Ascending aorta (tissue), 2 donors: Measurements from ENCODE around the gene DYNC1I1. TPM values are rescaled to one million over a fixed set of nuclear protein-coding genes. Genes with fewer than 3 reads are reported as not detected.

Experiments used
- DNase-seq, 2 donors: peaks; one replicate each; pipeline ENCODE4 v3.0.0-alpha.2; 2019; ENCODE audit warnings: low spot score in 2 of 2
- H3K27ac ChIP-seq, 2 donors: fragments of 200-600 bp; sonication (generic); one replicate each; pipeline ENCODE4 v1.5.1; 2016 to 2017; ENCODE audit warnings: mild to moderate bottlenecking in 1 of 2
- H3K27me3 ChIP-seq: fragments of 200-600 bp; sonication (generic); one replicate; pipeline ENCODE4 v1.5.1; 2017
- H3K36me3 ChIP-seq, 2 donors: fragments of 200-600 bp; sonication (generic); one replicate each; pipeline ENCODE4 v1.5.1; 2016
- H3K4me1 ChIP-seq, 2 donors: fragments of 200-600 bp; sonication (generic); one replicate each; pipeline ENCODE4 v1.5.1; 2016 to 2017; ENCODE audit warnings: mild to moderate bottlenecking in 1 of 2
- H3K4me3 ChIP-seq, 2 donors: fragments of 200-600 bp; sonication (generic); one replicate each; pipeline ENCODE4 v1.5.1; 2016 to 2017; ENCODE audit warnings: mild to moderate bottlenecking in 1 of 2
- H3K9me3 ChIP-seq, 2 donors: fragments of 200-600 bp; sonication (generic); one replicate each; pipeline ENCODE4 v1.5.1; 2016
- intact Hi-C: fragments of 100-400 bp; cut with DNase I; formaldehyde crosslinking; loops from one replicate; pipeline ENCODE4 v1.15.1; 2023
- total RNA-seq: library from RNA; depleted of rRNA; stranded (reverse); fragments of >200 nt; gene quantifications from one replicate; pipeline ENCODE4 v1.1.0, GENCODE V29; 2016
- TF ChIP-seq, protein P1 (sequence below), 3 experiments: fragments of 200-600 bp in 2 of 3; fragments of 450-650 bp in 1 of 3; sonication (generic) in 2 of 3; IDR thresholded peaks; one replicate each; pipeline ENCODE4 v1.5.1; 2016 to 2019; ENCODE audit warnings: antibody characterized with exemption in 3 of 3, mild to moderate bottlenecking in 1 of 3, moderate library complexity in 1 of 3

Gene DYNC1I1
- total RNA-seq, 1 donor from 2014 or later = 13.2 TPM

DNA sequence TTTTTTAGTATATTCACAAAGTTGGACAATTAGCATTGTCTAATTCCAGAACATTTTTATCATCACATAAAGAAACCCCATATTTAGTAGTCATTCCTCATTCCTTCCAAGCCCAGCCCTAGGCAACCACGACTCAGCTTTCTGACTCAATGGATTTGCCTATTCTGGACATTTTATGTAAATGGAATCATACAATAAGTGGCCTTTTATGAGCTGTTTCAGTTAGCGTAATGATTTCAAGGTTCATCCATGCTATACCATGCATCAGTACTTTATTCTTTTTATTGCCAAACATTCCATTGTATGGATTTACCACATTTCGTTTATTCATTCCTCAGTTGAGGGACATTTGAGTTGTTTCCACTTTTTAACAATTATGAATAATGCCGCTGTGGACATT lies 249.2 kb downstream of the DYNC1I1 start:
- intact Hi-C loops = no loop called here
- Histone ChIP-seq H3K9me3 (no peaks in the 10 kb centered on the region), H3K4me3 (no peak overlapping the region), H3K27ac (no peak overlapping the region), H3K36me3 (no peaks in the 10 kb centered on the region), H3K27me3 (no peaks in the 10 kb centered on the region), H3K4me1 (no peaks in the 10 kb centered on the region)
- TF ChIP-seq, protein P1, sequence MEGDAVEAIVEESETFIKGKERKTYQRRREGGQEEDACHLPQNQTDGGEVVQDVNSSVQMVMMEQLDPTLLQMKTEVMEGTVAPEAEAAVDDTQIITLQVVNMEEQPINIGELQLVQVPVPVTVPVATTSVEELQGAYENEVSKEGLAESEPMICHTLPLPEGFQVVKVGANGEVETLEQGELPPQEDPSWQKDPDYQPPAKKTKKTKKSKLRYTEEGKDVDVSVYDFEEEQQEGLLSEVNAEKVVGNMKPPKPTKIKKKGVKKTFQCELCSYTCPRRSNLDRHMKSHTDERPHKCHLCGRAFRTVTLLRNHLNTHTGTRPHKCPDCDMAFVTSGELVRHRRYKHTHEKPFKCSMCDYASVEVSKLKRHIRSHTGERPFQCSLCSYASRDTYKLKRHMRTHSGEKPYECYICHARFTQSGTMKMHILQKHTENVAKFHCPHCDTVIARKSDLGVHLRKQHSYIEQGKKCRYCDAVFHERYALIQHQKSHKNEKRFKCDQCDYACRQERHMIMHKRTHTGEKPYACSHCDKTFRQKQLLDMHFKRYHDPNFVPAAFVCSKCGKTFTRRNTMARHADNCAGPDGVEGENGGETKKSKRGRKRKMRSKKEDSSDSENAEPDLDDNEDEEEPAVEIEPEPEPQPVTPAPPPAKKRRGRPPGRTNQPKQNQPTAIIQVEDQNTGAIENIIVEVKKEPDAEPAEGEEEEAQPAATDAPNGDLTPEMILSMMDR (IDR thresholded peaks at IDR 0.05) = no peak
- DNase-seq = no peak

DNA sequence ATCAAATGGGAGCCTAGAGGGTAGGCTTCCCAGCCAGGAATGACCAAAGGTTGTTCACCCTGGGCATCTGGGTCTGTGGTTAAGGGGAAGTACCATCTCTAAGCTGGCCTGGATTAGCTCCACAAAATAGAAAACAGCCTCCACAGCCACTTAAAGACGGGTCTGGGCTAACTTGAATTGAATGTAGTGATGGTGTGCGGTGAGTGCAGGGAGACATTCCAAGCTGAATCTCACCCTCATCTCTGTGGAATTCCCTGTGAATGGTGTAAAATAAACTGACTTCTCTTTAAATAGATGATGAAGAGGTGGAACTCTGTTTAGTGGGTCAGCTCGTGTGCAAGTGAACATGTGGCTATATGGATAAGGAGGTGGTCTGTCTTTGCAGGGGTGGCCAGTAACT lies 251.0 kb downstream of the DYNC1I1 start:
- H3K4me1 ChIP-seq = no peaks in the 10 kb centered on the region
- H3K27ac ChIP-seq = no peak overlapping the region
- TF ChIP-seq, protein P1 (IDR thresholded peaks at IDR 0.05) = no peak
- no peaks in the 10 kb centered on the region for H3K27me3 ChIP-seq
- H3K36me3 ChIP-seq = peaks cover 0 to 3% of the 10 kb centered on the region in 2 donors
- no peak overlapping the region for H3K4me3 ChIP-seq
- no peak for DNase-seq
- intact Hi-C loops = no loop called here
- no peaks in the 10 kb centered on the region for H3K9me3 ChIP-seq

DNA sequence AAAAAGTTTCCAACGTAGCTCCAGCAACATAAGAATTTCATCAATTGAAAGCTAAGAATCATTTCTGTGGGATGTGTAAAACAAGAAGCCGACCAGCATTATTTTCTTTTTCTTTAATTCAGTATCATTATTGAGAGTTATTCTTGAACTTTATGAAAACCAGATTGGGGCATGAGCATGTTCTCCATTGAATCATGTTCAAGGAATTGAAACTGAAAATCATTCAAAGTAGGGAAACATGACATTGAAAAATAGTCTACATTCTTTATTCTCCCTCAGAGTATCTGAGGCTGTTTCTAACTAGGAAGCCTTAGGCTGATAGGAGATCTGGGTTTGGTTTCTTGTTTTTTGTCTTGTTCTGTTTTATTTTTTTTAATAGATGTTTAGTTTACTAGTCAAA lies 253.7 kb downstream of the DYNC1I1 start:
- TF ChIP-seq, protein P1 (IDR thresholded peaks at IDR 0.05) = no peak

DNA sequence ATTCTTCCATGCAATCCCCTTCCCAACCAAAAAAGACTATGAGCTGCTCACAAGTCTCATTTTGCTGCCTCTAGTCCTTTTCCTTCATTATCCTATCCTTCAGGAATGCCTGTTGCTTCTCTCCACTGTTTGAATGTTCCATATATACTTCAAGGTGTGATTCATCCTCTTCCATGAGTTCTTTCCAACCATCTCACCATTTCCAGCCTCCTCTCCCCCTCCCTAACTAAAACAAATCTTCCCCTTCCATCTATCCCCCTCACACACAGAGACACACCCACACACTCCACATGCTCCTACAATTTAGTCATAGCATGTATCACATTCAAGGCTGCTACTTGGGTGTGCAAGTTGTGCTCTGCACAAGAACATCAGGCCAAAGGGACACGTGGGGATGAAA lies 254.3 kb downstream of the DYNC1I1 start:
- intact Hi-C loops = no loop called here
- Histone ChIP-seq H3K27me3 (no peaks in the 10 kb centered on the region), H3K27ac (no peak overlapping the region), H3K36me3 (peaks cover 0 to 3% of the 10 kb centered on the region in 2 donors), H3K4me1 (no peaks in the 10 kb centered on the region), H3K4me3 (no peak overlapping the region), H3K9me3 (no peaks in the 10 kb centered on the region)
- no peak for DNase-seq
- TF ChIP-seq, protein P1 (IDR thresholded peaks at IDR 0.05) = no peak

More for the DNA sequence above, 253.7 kb downstream of the DYNC1I1 start:
- Histone ChIP-seq H3K4me3 (no peak overlapping the region), H3K36me3 (peaks cover 0 to 3% of the 10 kb centered on the region in 2 donors), H3K27me3 (no peaks in the 10 kb centered on the region), H3K9me3 (no peaks in the 10 kb centered on the region), H3K27ac (no peak overlapping the region), H3K4me1 (no peaks in the 10 kb centered on the region)
- DNase-seq = no peak
- intact Hi-C loops = no loop called here

DNA sequence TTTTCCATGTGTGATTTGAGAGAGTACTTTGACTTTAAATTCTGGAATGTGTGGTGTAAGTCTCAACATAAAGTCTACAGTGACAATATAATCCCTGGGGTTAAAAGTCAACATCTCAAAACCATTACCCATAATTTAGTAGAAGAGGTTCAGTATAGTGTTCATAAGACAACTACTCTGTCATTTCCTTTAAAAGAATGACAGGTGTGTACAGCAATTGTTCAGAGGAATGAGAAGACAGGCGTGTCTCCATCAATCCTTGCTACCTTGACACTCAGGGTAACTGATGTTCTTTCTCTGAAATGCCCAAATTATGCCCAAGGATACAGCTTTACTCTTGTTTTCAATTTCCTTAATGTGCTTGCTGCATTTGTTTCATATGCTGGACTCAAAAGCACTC lies 256.4 kb downstream of the DYNC1I1 start:
- Histone ChIP-seq H3K4me3 (no peak overlapping the region), H3K36me3 (peaks cover 3 to 8% of the 10 kb centered on the region in 2 donors), H3K27me3 (no peaks in the 10 kb centered on the region), H3K9me3 (no peaks in the 10 kb centered on the region), H3K27ac (no peak overlapping the region), H3K4me1 (no peaks in the 10 kb centered on the region)
- TF ChIP-seq, protein P1 (IDR thresholded peaks at IDR 0.05) = no peak
- intact Hi-C loops = no loop called here
- no peak for DNase-seq

DNA sequence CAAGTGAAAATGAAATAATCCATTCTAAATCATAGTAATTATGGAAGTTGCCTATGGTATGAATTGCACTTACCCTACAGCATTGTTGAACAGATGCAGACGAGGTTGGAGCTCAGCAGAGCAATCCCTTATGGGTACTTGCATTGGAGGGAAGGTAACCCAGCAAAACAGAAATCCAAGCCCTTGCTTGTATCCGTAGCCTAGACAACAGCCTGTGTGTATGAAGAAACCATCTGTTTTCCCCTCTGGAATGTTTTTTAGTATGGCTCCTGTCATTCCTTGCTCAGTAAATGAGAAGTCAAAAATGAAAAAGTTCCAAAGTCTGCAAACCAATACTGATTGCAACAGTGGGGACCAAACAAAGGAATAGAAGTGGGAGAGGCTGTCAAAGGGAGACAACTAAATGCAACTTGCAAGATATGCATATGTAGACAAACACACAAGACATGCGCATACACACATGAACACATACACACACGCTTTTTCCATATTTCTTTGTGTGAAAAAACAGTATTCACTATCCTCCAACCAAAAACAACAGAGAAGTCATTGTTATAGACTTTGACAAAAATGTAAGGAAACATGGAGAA lies 260.8 kb downstream of the DYNC1I1 start:
- DNase-seq = no peak
- TF ChIP-seq, protein P1 (IDR thresholded peaks at IDR 0.05) = no peak
- Histone ChIP-seq H3K9me3 (no peaks in the 10 kb centered on the region), H3K4me1 (no peaks in the 10 kb centered on the region), H3K27ac (no peak overlapping the region), H3K27me3 (no peaks in the 10 kb centered on the region), H3K4me3 (no peak overlapping the region), H3K36me3 (peaks cover 2 to 8% of the 10 kb centered on the region in 2 donors)
- intact Hi-C loops = no loop called here
